Fibroblast of mammary gland (primary cell): ENCODE measurements around the gene BCL2L11.

Source experiments
- DNase-seq: peaks from one replicate; pipeline ENCODE4 v3.0.0-alpha.2; 2010; ENCODE audit warnings: low read depth
- H3K4me3 ChIP-seq: 2 replicates; pipeline ENCODE4 v1.5.1; 2011; ENCODE audit warnings: low read depth, mild to moderate bottlenecking, low read length, moderate library complexity; ENCODE audit not compliant: control insufficient read depth
- CTCF ChIP-seq: conservative IDR thresholded peaks from 2 replicates; pipeline ENCODE4 v1.5.1; 2011; ENCODE audit warnings: low read depth, low read length, inconsistent platforms; ENCODE audit not compliant: control insufficient read depth, insufficient read depth

Gene BCL2L11

GRCh38 chr2:111171337-111171930 is 50.7 kb downstream of the BCL2L11 start:
- no peak overlapping the region for H3K4me3 ChIP-seq
- DNase-seq: no peak
- TF ChIP-seq CTCF: no peak

- TF ChIP-seq CTCF: no peak
- no peak overlapping the region for H3K4me3 ChIP-seq
- no peak for DNase-seq
These were observed 52.0 kb downstream of the BCL2L11 start for GRCh38 chr2:111172666-111173065.

- no peak for DNase-seq
- no peak overlapping the region for H3K4me3 ChIP-seq
- TF ChIP-seq CTCF: no peak
These were observed 52.6 kb downstream of the BCL2L11 start for GRCh38 chr2:111173338-111173737.

- no peak for DNase-seq
- no peak overlapping the region for H3K4me3 ChIP-seq
- no peak for TF ChIP-seq CTCF
These were observed 53.1 kb downstream of the BCL2L11 start for GRCh38 chr2:111173856-111174255.

GRCh38 chr2:111175615-111176014 is 54.9 kb downstream of the BCL2L11 start:
- no peak for DNase-seq
- no peak for TF ChIP-seq CTCF
- no peak overlapping the region for H3K4me3 ChIP-seq

GRCh38 chr2:111176388-111176787 is 55.7 kb downstream of the BCL2L11 start:
- H3K4me3 ChIP-seq: no peak overlapping the region
- TF ChIP-seq CTCF: no peak
- no peak for DNase-seq

- TF ChIP-seq CTCF: no peak
- no peak overlapping the region for H3K4me3 ChIP-seq
- DNase-seq: no peak
These were observed 56.2 kb downstream of the BCL2L11 start for GRCh38 chr2:111176867-111177266.
